ENCODE results near the gene MTUS2. TPM values are rescaled to one million over a fixed set of nuclear protein-coding genes. Genes with fewer than 3 reads are reported as not detected.

MTUS2 gene
- polyA plus RNA-seq, 1 donor from 2014 or later = 4.4 TPM

DNA sequence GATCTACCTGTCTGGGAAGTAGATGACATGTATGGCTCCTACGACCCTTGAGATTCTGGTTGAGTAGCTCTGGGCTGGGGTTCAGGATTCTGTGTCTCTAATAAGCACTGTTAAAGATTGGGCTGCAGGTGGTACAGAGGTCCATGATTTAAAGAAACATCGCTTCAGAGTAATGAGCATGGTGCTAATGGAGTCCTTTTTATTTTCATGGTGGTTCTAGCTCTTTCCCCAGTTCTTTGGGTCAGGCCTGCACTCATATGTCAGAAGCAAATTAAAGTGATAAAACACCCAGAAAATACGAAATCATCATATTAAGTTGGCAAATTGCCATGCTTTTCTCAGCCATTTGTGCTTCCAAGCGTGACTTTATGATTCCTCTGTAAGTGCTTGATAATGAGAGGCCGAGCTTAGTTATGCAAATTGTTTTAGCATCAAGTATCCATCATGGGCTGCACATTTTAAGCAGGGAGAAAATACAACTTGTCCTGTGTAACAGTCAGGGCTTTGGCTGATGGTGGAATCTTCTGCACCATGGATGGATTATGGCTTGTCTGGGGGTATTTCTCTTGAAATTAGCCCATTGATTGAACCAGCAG lies 45.1 kb downstream of the MTUS2 start:
- Histone ChIP-seq H3K9me3 (ENCODE audit: low read length) (no peaks in the 10 kb centered on the region), H3K4me3 (ENCODE audit: low read length) (no peak overlapping the region), H3K27me3 (ENCODE audit: insufficient read depth, low read depth, low read length) (no peaks in the 10 kb centered on the region), H3K9me2 (ENCODE audit: insufficient read depth, low read length) (no peaks in the 10 kb centered on the region), H3K36me3 (ENCODE audit: insufficient read depth, low read length) (no peaks in the 10 kb centered on the region), H2AFZ (ENCODE audit: low read depth, low read length) (no peak overlapping the region), H3K4me2 (ENCODE audit: low read length) (no peak overlapping the region), H3F3A (ENCODE audit: insufficient read depth, low read length, poor library complexity, severe bottlenecking) (no peaks in the 10 kb centered on the region), H3K27ac (ENCODE audit: low read length) (no peak overlapping the region), H3K9ac (ENCODE audit: low read length) (no peak overlapping the region), H4K20me1 (ENCODE audit: insufficient read depth) (no peaks in the 10 kb centered on the region), H3K79me2 (replicated peaks; ENCODE audit: insufficient read depth, low read length) (no peaks in the 10 kb centered on the region)
- TF ChIP-seq, protein P1, sequence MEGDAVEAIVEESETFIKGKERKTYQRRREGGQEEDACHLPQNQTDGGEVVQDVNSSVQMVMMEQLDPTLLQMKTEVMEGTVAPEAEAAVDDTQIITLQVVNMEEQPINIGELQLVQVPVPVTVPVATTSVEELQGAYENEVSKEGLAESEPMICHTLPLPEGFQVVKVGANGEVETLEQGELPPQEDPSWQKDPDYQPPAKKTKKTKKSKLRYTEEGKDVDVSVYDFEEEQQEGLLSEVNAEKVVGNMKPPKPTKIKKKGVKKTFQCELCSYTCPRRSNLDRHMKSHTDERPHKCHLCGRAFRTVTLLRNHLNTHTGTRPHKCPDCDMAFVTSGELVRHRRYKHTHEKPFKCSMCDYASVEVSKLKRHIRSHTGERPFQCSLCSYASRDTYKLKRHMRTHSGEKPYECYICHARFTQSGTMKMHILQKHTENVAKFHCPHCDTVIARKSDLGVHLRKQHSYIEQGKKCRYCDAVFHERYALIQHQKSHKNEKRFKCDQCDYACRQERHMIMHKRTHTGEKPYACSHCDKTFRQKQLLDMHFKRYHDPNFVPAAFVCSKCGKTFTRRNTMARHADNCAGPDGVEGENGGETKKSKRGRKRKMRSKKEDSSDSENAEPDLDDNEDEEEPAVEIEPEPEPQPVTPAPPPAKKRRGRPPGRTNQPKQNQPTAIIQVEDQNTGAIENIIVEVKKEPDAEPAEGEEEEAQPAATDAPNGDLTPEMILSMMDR (IDR thresholded peaks at IDR 0.05; ENCODE audit: poor library complexity, severe bottlenecking) = no peak
- no peak for TF ChIP-seq EP300 (conservative IDR thresholded peaks at IDR 0.05; ENCODE audit: poor library complexity, severe bottlenecking)
- TF ChIP-seq POLR2AphosphoS5 (IDR thresholded peaks at IDR 0.05) = no peak
- no peak for TF ChIP-seq MXI1 (conservative IDR thresholded peaks at IDR 0.05; ENCODE audit: poor library complexity, severe bottlenecking)
- no peak for TF ChIP-seq REST (IDR thresholded peaks at IDR 0.05; ENCODE audit: borderline replicate concordance)
- TF ChIP-seq EZH2 (IDR thresholded peaks at IDR 0.05; ENCODE audit: borderline replicate concordance, insufficient read depth, low read length, poor library complexity, severe bottlenecking) = no peak
- TF ChIP-seq RAD21 (conservative IDR thresholded peaks at IDR 0.05) = no peak
- TF ChIP-seq SMC3 (conservative IDR thresholded peaks at IDR 0.05; ENCODE audit: poor library complexity) = no peak
- no peak for TF ChIP-seq TAF1 (IDR thresholded peaks at IDR 0.05; ENCODE audit: low read depth)

- Histone ChIP-seq H3K9me2 (ENCODE audit: insufficient read depth, low read length) (no peaks in the 10 kb centered on the region), H3K4me2 (ENCODE audit: low read length) (no peak overlapping the region), H3K9me3 (ENCODE audit: low read length) (no peaks in the 10 kb centered on the region), H3F3A (ENCODE audit: insufficient read depth, low read length, poor library complexity, severe bottlenecking) (no peaks in the 10 kb centered on the region), H3K36me3 (ENCODE audit: insufficient read depth, low read length) (no peaks in the 10 kb centered on the region), H3K9ac (ENCODE audit: low read length) (no peak overlapping the region), H2AFZ (ENCODE audit: low read depth, low read length) (no peak overlapping the region), H3K27ac (ENCODE audit: low read length) (no peak overlapping the region), H4K20me1 (ENCODE audit: insufficient read depth) (no peaks in the 10 kb centered on the region), H3K79me2 (replicated peaks; ENCODE audit: insufficient read depth, low read length) (no peaks in the 10 kb centered on the region), H3K27me3 (ENCODE audit: insufficient read depth, low read depth, low read length) (no peaks in the 10 kb centered on the region), H3K4me3 (ENCODE audit: low read length) (no peak overlapping the region)
- TF ChIP-seq EP300 (conservative IDR thresholded peaks at IDR 0.05; ENCODE audit: poor library complexity, severe bottlenecking) (no peak), SMC3 (conservative IDR thresholded peaks at IDR 0.05; ENCODE audit: poor library complexity) (no peak), POLR2AphosphoS5 (IDR thresholded peaks at IDR 0.05) (no peak), REST (IDR thresholded peaks at IDR 0.05; ENCODE audit: borderline replicate concordance) (no peak), TAF1 (IDR thresholded peaks at IDR 0.05; ENCODE audit: low read depth) (no peak), MXI1 (conservative IDR thresholded peaks at IDR 0.05; ENCODE audit: poor library complexity, severe bottlenecking) (no peak), RAD21 (conservative IDR thresholded peaks at IDR 0.05) (no peak)
- TF ChIP-seq, protein P1 (IDR thresholded peaks at IDR 0.05; ENCODE audit: poor library complexity, severe bottlenecking) = no peak
Measured at GRCh38 chr13:28865951-28866350, 45.8 kb downstream of the MTUS2 start.

Measured in neural cell (in vitro differentiated cells).